SK-N-SH (cell line): ENCODE data around the gene ARHGAP10.
"Not testable (repeated sequence)": the region's sequence is repeated elsewhere in the genome, so short reads cannot be mapped to it uniquely, and the experiment has no call there.

Source experiments
- ELF1 ChIP-seq: IDR thresholded peaks from 2 replicates; pipeline ENCODE4 v1.4.0; 2012
- EZH2phosphoT487 ChIP-seq: fragments of 200-600 bp; sonication (generic); IDR thresholded peaks from 2 replicates; pipeline ENCODE4 v1.6.1; 2017; ENCODE audit warnings: low read depth, mixed run types, mild to moderate bottlenecking, antibody characterized with exemption, moderate library complexity, borderline replicate concordance
- GABPA ChIP-seq: IDR thresholded peaks from 2 replicates; pipeline ENCODE4 v1.4.0; 2012; ENCODE audit warnings: low read depth, mild to moderate bottlenecking
- MEF2A ChIP-seq: IDR thresholded peaks from 2 replicates; pipeline ENCODE4 v1.4.0; 2012; ENCODE audit warnings: low read depth, borderline replicate concordance
- NRF1 ChIP-seq: IDR thresholded peaks from 2 replicates; pipeline ENCODE4 v1.6.1; 2012; ENCODE audit warnings: low read depth, mild to moderate bottlenecking, low read length
- POLR2AphosphoS5 ChIP-seq: IDR thresholded peaks from 2 replicates; pipeline ENCODE4 v1.6.1; 2012; ENCODE audit warnings: low read depth, low read length
- RCOR1 ChIP-seq: fragments of 150-350 bp; IDR thresholded peaks from 2 replicates; pipeline ENCODE4 v1.6.1; 2017; ENCODE audit warnings: antibody characterized with exemption, low read length
- YY1 ChIP-seq: IDR thresholded peaks from 2 replicates; pipeline ENCODE4 v1.4.0; 2012; ENCODE audit warnings: low read depth, mild to moderate bottlenecking
- TF ChIP-seq, protein P1 (sequence below): fragments of 150-350 bp; IDR thresholded peaks from 2 replicates; pipeline ENCODE4 v1.6.1; 2016; ENCODE audit warnings: mild to moderate bottlenecking, low read depth, low read length
- TF ChIP-seq, protein P2 (sequence below): fragments of 200-600 bp; sonication (generic); IDR thresholded peaks from 2 replicates; pipeline ENCODE4 v1.6.1; 2017; ENCODE audit warnings: antibody characterized with exemption, mild to moderate bottlenecking, moderate library complexity
- TF ChIP-seq, protein P3 (sequence below): IDR thresholded peaks from 2 replicates; pipeline ENCODE4 v1.4.0; 2012; ENCODE audit warnings: low read depth, borderline replicate concordance

DNA sequence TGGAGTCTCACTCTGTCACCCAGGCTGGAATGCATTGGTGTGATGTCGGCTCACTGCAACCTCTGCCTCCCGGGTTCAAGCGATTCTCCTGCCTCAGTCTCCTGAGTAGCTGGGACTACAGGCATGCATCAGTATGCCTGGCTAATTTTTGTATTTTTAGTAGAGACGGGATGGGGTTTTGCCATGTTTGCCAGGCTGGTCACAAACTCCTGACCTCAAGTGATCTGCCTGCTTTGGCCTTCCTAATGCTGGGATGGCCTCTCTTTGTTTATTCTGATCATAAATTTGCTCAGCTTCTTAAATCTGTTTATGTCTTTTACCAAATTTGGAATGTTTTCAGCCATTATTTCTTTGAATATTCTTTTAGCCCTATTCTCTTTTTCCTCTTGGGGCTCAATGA, 67.2 kb downstream of the ARHGAP10 start:
- not testable (repeated sequence) for TF ChIP-seq YY1, POLR2AphosphoS5, ELF1, NRF1, GABPA, EZH2phosphoT487, RCOR1, MEF2A
- TF ChIP-seq, protein P1, sequence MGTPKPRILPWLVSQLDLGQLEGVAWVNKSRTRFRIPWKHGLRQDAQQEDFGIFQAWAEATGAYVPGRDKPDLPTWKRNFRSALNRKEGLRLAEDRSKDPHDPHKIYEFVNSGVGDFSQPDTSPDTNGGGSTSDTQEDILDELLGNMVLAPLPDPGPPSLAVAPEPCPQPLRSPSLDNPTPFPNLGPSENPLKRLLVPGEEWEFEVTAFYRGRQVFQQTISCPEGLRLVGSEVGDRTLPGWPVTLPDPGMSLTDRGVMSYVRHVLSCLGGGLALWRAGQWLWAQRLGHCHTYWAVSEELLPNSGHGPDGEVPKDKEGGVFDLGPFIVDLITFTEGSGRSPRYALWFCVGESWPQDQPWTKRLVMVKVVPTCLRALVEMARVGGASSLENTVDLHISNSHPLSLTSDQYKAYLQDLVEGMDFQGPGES: not testable (repeated sequence)
- TF ChIP-seq, protein P2, sequence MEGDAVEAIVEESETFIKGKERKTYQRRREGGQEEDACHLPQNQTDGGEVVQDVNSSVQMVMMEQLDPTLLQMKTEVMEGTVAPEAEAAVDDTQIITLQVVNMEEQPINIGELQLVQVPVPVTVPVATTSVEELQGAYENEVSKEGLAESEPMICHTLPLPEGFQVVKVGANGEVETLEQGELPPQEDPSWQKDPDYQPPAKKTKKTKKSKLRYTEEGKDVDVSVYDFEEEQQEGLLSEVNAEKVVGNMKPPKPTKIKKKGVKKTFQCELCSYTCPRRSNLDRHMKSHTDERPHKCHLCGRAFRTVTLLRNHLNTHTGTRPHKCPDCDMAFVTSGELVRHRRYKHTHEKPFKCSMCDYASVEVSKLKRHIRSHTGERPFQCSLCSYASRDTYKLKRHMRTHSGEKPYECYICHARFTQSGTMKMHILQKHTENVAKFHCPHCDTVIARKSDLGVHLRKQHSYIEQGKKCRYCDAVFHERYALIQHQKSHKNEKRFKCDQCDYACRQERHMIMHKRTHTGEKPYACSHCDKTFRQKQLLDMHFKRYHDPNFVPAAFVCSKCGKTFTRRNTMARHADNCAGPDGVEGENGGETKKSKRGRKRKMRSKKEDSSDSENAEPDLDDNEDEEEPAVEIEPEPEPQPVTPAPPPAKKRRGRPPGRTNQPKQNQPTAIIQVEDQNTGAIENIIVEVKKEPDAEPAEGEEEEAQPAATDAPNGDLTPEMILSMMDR: not testable (repeated sequence)
- TF ChIP-seq, protein P3, sequence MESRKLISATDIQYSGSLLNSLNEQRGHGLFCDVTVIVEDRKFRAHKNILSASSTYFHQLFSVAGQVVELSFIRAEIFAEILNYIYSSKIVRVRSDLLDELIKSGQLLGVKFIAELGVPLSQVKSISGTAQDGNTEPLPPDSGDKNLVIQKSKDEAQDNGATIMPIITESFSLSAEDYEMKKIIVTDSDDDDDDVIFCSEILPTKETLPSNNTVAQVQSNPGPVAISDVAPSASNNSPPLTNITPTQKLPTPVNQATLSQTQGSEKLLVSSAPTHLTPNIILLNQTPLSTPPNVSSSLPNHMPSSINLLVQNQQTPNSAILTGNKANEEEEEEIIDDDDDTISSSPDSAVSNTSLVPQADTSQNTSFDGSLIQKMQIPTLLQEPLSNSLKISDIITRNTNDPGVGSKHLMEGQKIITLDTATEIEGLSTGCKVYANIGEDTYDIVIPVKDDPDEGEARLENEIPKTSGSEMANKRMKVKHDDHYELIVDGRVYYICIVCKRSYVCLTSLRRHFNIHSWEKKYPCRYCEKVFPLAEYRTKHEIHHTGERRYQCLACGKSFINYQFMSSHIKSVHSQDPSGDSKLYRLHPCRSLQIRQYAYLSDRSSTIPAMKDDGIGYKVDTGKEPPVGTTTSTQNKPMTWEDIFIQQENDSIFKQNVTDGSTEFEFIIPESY: not testable (repeated sequence)
